NCI-H510A treated with DMSO at 0.1 percent for 48 hours (cell line): ENCODE results near the gene SKI.
"Not testable (repeated sequence)": the region's sequence is repeated elsewhere in the genome, so short reads cannot be mapped to it uniquely, and the experiment has no call there.

Experiments
- DNase-seq: peaks from one replicate; lab custom pipeline; 2025; lab: John Stamatoyannopoulos, UW

Gene SKI

DNA sequence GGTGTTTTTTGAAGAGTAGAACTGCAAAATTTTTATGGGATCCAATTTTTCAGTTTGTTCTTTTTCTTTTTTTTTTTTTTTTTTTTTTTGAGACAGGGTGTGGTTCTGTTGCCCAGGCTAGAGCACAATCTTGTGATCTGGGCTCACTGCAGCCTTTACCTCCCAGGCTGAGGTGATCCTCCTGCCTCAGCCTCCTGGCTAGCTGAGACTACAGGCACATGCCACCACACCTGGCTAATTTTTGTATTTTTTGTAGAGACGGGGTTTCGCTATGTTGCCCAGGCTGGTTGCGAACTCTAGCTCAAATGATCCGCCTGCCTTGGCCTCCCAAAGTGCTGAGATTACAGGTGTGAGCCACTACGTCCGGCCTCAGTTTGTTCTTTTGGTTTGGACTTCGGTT, 32.4 kb downstream of the SKI start:
- not testable (repeated sequence) for DNase-seq

DNA sequence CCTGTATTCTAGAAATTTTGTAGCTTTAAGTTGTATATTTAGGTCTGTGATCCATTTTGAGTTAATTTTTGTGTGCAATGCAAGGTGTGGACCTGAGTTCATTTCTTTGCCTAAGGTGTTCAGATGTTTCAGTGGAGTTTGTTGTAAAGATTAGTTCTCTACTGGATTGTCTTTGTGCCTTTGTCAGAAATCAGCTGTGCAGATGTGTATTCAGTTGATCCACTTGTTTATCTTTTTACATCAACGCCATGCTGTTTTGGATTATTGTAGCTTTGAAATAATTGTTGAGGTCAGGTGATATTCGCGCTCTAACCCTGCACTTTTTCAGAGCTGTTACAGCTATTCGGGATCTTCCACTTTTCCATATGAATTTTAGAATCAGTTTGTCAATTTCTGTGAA, 32.8 kb downstream of the SKI start:
- no peak for DNase-seq

DNA sequence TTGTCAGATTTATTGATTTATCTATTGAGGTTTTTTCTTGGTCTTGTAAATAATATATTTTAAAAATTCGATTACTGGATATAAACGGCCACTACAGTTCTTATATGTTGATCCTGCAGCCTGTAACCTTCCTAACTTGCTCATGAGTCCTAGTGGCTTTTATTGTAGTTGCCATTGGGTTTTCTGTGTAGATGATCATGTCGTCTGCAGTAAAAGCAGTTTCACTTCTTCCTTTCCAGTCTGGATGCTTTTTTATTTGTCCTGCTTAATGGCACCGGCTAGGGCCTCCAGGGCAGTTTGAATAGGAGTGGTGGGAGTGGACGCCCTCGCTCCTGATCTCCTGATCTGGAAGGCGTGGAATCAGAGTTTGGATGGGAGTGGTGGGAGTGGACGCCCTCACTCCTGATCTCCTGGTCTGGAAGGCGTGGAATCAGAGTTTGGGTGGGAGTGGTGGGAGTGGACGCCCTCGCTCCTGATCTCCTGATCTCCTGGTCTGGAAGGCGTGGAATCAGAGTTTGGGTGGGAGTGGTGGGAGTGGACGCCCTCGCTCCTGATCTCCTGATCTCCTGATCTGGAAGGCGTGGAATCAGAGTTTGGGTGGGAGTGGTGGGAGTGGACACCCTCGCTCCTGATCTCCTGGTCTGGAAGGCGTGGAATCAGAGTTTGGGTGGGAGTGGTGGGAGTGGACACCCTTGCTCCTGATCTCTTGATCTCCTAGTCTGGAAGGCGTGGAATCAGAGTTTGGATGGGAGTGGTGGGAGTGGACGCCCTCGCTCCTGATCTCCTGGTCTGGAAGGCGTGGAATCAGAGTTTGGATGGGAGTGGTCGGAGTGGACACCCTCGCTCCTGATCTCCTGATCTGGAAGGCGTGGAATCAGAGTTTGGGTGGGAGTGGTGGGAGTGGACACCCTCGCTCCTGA, 33.6 kb downstream of the SKI start:
- not testable (repeated sequence) for DNase-seq

GRCh38 chr1:2266301-2266975, 38.3 kb downstream of the SKI start:
- DNase-seq: no peak

GRCh38 chr1:2267051-2267830, 39.1 kb downstream of the SKI start:
- no peak for DNase-seq

GRCh38 chr1:2267862-2268261, 39.7 kb downstream of the SKI start:
- DNase-seq: no peak

GRCh38 chr1:2268285-2269056, 40.4 kb downstream of the SKI start:
- no peak for DNase-seq

- DNase-seq: no peak
Measured at GRCh38 chr1:2269193-2269921, 41.2 kb downstream of the SKI start.

GRCh38 chr1:2269922-2270259, 41.8 kb downstream of the SKI start:
- no peak for DNase-seq

GRCh38 chr1:2270260-2271100, 42.4 kb downstream of the SKI start:
- DNase-seq: no peak

DNA sequence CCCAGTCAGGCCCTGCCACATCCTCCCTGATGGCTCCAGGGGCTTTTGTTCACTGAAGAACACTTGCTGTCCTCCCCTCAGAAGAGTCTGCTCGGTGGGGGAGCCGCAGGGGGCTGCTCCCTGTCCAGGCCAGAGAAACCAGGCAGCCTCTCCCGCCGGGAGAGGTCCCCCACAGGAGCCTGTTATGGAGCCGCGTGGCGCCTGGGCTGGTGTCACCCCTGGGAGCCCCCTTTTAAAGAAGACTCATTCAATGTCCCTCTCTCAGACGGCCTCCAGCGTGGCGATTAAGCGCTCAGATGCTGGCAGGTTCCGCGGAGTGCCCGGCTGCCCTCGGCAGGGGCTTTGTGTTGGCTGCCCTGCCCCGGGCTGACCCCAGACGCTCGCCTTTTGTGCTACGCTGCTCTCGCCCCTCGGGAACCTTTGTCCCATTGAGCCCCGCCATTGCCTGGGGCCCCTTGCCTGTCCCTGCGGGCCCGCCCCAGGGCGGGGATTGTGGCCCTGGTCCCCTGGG, 43.1 kb downstream of the SKI start:
- DNase-seq: no peak

- no peak for DNase-seq
Measured at GRCh38 chr1:2271841-2272655, 43.9 kb downstream of the SKI start.

- no peak for DNase-seq
Measured at GRCh38 chr1:2272686-2273400, 44.7 kb downstream of the SKI start.

- DNase-seq: no peak
Measured at GRCh38 chr1:2273401-2274090, 45.4 kb downstream of the SKI start.

DNA sequence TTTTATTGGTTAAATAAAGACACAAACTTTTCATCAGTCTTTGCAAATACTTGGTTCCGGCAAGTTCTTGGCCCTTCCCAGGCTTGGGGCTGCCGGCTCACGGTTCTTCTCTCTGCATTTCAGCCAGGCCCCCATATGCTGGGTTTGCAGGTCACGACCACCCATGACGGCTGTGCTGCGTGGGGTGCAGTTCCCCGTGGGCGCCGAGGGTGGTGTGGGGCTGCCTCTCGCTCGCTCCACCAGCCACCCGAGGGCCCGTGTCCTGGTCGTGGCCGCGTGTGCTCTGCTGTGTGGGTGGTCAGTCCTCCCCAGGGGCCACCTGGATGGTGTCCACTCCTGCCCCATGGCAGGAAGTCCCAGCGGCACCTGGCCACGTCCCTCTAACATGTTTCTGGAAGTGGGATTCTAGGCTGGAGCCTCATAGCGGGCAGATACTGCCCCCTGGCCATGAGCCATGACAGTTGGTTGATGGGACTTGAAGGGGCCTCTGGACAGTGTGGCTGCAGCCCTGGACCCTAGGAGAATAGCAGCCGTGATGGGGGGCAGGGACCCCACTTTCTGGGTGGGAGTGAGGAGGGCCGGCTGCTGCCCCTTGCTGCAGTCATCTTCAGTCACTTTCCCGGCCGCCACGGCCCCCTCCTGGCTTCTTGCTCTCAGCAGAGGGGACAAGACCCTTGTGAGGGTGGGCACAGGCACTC, 46.3 kb downstream of the SKI start:
- DNase-seq: no peak

- no peak for DNase-seq
Measured at GRCh38 chr1:2274929-2275475, 46.9 kb downstream of the SKI start.
